HG03039 (cell line): ENCODE data around the gene KRTAP4-5.
"Not testable (repeated sequence)": the region's sequence is repeated elsewhere in the genome, so short reads cannot be mapped to it uniquely, and the experiment has no call there.

Experiments
- ATAC-seq: cut with Tn5 transposase; IDR thresholded peaks from one replicate; pipeline ENCODE4 v1.9.1; 2021; ENCODE audit warnings: mild to moderate bottlenecking, moderate library complexity; ENCODE audit not compliant: unreplicated experiment

Gene KRTAP4-5

DNA sequence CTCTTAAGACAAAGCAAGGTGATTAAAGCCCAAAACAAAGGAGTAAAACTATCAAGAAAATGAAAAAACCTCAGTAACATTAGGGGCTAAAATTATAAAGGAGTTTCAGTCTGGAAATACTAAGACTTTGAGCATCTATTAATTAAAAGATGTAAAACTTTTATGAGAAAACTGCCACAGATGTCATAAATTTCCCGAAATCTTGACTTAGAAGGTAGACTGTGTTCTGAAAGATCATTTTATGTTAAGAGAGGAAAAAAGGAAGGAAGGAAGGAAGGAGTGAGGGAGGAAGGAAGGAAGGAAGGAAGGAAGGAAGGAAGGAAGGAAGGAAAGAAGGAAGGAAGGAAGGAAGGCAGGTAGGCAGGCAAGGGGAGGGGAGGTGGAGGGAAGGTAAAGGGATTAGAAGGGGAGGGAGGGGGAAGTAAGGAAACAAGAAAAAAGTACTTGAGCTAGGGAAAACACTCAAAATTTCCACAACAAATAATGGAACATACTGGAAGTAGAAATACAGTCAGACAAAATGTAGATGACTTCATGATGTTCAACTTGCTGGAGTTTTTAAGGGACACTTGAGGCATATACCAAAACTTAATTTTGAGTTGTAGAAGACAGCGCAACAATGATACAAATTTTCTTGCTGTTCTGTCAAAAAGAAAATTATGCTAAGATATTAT lies 2.0 kb downstream of the KRTAP4-5 start:
- ATAC-seq = no peak

DNA sequence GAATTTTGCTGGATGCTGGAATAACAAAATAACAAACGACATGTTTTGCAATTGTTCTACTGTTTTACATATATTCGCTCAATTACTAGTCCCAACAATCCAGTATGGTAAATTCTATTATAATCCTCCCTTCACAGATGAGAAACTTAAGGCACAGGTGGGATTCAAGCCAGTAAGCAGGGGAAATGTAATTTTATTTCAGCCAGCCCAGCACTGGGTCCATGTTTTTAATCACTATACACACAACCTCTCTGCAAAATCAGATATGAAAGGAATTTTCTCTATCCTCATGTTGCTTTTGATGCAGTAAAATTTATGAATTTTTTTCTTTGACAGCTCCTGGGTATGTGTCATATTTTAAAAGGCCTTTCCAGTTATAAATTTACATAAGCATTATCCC lies 4.4 kb downstream of the KRTAP4-5 start:
- ATAC-seq = no peak

DNA sequence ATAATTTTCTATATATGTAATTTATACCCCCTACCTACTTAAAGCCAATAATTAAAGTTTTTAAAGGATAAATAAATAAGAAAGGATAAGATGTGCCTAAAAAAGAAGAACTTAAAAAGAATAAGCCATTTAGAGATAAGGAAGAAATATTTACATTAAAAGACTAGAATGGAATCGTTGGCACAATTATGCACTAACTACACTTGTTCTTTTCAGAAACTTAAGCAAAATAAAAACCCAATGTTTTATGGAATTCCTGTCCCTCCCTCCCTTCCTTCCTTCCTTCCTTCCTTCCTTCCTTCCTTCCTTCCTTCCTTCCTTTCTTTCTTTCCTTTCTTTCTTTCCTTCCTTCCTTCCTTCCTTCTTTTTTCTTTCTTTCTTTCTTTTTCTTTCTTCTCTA lies 4.8 kb downstream of the KRTAP4-5 start:
- no peak for ATAC-seq

DNA sequence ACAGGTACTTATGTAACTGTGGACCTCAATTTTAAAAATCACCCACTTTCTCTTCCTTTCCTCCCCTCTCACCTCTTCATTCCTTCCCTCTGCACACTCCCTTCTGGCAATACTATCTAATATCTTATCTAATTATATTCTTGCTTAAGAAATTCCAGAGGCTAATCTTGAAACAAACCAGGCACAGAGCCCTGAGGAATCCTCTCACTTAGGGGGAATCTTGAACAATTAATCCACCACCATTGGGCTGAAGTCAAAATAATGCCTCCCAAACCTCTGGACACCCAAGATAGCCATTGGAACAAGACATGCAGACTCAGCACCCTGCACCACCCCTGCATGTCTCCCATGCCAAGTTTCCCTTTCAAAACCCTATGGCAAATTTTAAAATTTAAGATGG lies 8.3 kb downstream of the KRTAP4-5 start:
- ATAC-seq = no peak

DNA sequence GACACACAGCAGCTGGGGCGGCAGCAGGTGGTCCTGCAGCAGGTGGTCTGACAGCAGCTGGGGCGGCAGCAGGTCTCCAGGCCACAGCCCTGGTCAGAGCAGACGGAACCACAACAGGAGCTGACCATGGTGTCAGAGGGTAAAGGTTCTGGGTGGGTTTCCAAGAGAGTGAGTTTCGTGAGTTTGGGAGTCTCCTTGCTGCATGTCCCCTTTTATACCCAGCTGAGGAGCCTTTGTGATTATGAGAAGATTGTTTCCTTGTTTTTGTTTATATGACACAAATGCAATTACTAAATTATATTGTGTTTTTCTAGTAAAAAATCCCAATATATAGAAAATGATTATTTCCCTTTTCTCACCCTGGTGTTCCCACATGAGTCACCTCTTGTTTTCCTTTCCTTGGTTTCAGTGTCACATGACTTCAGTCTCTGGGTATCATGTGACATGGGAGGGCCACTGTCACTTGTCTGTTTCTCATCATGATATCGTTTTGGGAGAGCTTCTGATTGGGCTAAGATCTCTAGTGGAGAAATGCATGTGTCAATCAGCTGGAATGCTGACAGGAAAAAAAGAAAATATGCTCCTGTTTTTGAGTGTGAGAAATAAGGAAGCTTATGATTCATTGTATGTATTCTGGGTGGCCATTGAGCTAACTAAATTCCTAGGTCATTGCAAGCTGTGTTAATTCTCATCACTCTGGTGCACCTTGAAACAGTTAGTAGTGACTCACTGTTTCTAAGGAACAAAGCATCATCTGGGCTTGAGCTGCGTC lies 9.1 kb downstream of the KRTAP4-5 start, which contains the start of gene KRTAP4-6:
TSS of gene KRTAP4-6 (minus strand) at position 185 of the 772 bp plus-strand sequence. CDS start at position 128, 57 bp downstream.
- ATAC-seq = no peak

DNA sequence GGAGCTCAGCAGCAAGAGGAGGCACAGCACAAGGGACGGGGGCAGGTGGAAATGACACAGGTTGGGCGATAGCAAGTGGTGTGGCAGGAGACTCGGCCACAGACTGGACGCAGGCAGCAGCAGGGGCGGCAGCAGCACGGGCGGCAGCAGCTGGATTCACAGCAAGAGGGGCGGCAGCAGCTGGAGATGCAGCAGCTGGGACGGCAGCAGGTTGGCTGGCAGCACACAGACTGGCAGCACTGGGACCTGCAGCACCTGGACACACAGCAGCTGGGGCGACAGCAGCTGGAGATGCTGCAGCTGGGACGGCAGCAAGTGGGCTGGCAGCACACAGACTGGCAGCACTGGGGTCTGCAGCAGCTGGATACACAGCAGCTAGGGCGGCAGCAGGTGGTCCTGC lies 9.8 kb downstream of the KRTAP4-5 start:
- ATAC-seq = not testable (repeated sequence)

DNA sequence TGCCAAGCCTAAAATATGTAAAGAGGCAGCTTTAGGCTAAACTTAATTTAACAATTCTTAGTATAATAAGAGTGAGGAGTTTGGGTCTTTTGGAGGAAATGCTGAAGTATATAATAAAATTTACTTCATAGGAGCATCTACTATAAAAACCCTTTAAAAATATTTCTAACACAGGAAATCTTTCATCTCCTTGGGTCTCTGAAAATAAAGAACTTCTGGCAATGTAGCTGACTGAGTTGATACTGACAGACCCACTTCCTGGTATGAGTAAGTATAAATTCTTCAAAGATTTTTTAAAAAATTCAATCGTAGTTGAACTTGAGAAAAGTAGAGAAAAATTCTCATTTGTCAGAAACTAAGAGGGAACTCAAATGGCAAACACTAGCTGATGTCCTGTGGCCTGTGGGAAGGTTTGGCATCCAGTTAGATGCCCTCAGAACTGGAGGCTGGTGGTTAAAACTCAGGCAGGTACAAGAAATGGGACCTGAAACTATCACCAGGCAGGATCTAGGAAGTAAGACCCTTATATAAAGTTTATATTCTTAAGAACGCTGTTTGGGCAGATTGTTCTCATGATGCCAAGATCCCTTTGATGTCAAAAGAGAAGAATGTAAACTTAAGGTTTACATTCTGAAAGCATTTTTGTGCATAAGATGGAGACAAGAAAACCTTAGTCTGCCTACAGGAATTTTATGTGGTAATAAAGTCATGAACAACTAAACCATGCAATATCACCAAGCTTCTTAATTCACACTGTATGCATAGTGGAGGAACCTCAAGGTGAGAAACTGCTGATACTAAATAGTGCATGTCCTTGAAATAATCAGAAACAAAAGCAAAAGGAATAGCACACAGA lies 15.5 kb downstream of the KRTAP4-5 start:
- ATAC-seq = no peak

DNA sequence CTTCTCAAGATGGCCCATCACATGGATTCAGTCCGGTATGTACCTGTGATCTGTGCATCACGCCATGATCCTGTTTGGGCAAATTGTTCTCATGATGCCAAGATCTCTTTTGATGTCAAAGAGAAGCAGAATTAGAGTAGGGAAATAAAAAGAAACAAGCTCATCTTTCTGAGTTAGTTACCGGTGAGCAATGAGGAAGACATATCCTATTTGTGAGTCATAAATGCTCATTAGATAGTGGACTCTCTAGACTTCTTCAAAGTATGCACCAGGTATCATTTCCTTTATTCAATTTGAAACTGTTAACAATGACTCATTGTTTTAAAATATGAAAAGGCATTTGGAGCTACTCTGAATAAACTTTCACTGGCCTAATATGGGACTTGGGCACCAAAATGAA lies 17.6 kb downstream of the KRTAP4-5 start:
- no peak for ATAC-seq

DNA sequence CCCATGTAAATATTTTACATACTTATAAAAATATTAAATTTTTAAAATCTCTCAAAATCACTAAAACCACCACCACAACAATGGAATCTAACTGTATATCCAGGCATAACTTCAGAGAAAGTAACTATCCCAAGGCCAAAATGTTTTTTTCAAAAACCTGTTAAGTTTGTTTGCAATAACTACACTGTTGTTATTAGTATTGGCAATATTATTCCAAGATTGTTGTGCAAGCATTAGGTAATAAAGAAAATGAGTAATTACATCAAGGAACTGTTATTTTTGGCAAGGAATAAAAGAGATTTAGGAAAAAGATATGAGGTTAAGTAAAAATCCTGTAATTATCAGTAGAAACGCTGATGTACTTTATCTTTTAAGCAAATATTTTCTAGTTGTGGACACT lies 22.3 kb downstream of the KRTAP4-5 start:
- ATAC-seq = no peak

DNA sequence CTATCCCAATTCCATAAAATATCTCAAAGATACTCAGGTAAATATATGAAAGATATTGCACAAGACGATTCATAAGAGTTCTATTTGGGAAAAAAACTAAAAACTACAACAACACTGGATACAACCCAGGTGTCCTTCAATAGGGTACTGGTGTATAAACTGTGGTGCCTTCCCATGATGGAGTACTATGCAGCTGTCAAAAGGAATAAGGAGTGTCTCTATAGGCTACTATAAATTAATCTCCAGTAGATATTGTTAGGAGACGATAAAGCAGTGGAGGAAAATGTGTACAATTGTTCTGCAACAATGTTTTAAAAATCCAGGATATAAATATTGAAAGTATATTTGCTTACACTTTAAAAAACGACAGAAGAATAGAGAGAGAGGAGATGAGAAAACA lies 23.2 kb downstream of the KRTAP4-5 start:
- no peak for ATAC-seq

DNA sequence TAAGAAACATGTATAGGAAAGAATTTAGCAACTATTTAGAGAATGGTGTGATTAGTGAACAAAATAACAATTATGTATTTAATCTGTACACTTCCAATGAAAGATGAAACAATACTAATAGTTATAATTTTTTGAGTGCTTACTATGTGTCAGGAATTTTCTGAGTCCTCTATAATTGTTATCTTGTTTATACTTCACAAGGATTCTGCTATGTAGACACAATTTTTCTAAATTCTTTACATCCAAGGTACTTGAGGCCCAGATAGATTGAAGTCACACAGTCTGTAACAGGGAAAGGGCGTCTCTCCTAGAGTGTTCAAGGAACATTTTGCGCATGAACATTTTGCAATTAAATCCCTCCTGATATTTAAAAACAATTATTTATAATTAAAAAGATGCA lies 24.6 kb downstream of the KRTAP4-5 start:
- no peak for ATAC-seq

DNA sequence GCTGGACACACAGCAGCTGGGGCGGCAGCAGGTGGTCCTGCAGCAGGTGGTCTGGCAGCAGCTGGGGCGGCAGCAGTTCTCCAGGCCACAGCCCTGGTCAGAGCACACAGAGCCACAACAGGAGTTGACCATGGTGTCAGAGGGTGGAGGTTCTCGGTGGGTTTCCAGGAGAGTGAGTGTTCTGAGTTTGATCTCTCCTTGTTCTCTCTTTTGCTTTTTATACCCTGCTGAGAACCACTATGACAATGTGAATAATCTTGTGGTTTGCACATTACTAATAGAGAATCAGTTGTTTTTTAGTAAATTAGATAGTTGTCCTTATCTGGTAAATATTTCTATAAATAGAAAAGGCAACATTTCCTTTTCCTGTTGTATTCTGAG lies 25.6 kb downstream of the KRTAP4-5 start, which contains the start of gene KRTAP4-12:
TSS of gene KRTAP4-12 (minus strand) at position 192 of the 381 bp plus-strand sequence. CDS start at position 132, 60 bp downstream.
- not testable (repeated sequence) for ATAC-seq

DNA sequence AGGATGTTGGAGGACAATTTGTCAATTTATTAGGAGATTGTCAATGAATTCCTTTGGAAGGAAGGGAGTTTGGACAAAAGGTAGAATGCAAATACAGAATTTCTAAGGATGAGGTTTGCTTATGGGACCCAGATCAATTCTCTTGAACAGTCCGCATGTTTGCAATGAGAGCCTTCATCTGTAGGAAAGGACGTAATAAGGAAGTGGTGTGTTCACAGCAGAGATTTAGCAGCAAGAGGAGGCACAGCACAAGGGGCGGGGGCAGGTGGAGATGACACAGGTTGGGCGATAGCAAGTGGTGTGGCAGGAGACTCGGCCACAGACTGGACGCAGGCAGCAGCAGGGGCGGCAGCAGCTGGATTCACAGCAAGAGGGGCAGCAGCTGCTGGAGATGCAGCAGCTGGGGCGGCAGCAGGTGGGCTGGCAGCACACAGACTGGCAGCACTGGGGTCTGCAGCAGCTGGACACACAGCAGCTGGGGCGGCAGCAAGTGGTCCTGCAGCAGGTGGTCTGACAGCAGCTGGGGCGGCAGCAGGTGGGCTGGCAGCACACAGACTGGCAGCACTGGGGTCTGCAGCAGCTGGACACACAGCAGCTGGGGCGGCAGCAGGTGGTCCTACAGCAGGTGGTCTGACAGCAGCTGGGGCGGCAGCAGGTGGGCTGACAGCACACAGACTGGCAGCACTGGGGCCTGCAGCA lies 26.2 kb downstream of the KRTAP4-5 start:
- ATAC-seq = not testable (repeated sequence)

DNA sequence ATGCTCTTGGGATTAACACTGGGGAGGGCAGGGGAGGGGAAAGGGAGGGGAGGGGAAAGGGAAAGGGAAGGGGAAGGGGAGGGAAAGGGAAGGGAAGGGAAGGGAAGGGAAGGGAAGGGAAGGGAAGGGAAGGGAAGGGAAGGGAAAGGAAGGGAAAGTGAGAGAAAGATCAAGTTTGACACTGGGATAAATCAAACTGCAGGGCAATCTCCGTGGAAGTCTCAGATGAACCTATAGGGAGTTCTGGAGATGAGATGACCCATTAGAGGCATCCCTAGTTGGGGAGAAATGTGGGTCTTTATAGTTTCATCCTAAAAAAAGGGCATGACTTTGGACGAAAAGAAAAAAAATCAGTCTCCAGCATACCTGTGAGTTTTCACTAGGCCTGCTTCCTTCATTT lies 27.9 kb downstream of the KRTAP4-5 start:
- ATAC-seq = no peak

DNA sequence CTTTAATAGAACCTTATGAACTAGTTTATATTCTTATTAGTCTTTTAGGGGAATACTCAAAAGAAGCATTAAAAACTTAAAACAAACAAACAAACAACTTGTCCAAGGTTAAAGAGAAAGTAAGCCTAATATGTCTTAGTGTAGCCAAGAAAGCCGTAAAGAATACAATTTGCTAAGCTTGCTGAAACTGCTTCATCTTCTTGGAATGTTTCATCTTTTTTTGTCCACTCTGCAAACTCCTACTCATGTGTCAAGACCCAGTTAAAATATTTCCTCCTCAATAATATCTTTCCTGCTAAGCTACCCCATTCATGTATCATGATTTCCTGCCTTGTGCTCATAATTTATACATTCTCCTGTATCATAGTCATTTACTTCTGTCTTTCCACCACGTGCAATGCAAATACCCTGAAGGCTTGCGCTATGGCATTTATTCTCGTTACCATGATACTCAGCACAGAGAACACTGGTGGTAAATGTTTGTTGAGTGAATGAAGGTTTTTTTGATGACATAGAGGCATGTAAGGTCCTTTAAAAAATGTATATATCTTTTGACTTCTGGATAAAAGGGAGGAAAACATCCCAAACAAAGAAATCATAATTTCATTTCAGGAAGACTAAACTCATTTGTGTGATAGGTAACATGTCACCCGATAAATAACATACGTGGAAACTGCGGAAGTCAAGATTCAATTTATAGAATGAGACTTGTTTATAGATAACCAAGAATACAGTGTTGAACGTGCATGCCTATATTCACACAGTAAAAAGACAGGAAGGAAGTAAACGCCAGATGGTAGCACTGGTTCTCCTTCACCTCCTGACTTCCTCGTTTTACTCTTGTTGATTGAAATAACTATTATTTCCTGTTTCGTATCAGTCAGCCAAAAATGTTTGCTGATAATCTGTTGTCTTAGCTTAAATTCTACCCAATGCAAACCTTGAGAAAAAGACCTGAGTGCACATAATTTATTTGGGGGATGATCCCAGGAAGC lies 29.6 kb downstream of the KRTAP4-5 start:
- not testable (repeated sequence) for ATAC-seq

DNA sequence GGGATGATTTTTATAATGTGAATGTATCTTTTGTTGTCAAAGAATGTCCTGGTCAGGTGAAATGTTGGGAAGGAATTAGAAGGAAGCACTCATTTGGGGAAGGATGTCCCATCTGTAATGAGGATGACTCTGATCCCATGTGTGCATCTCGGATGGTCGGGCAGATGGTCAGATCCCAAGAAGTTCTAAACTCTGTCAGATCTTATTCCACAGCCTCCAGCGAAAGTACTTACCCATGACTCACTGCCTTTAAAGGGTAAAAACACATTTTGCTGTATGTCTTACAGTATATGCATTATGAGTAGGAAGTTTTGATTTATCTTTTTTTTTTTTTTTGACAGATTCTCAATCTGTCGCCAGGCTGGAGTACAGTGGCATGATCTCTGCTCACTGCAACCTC lies 30.9 kb downstream of the KRTAP4-5 start:
- ATAC-seq = no peak

DNA sequence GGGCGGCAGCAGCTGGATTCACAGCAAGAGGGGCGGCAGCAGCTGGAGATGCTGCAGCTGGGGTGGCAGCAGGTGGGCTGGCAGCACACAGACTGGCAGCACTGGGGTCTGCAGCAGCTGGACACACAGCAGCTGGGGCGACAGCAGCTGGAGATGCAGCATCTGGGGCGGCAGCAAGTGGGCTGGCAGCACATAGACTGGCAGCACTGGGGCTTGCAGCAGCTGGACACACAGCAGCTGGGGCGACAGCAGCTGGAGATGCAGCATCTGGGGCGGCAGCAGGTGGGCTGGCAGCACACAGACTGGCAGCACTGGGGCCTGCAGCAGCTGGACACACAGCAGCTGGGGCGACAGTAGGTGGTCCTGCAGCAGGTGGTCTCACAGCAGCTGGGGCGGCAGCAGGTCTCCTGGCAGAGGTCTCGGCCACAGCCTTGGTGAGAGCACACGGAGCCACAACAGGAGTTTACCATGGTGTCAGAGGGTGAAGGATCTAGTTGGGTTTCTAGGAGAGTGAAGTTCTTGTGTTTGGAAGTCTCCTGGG lies 31.7 kb downstream of the KRTAP4-5 start, which contains the start of gene KRTAP4-11:
TSS of gene KRTAP4-11 (minus strand) at position 528 of the 541 bp plus-strand sequence. CDS start at position 470, 58 bp downstream.
- ATAC-seq = not testable (repeated sequence)

DNA sequence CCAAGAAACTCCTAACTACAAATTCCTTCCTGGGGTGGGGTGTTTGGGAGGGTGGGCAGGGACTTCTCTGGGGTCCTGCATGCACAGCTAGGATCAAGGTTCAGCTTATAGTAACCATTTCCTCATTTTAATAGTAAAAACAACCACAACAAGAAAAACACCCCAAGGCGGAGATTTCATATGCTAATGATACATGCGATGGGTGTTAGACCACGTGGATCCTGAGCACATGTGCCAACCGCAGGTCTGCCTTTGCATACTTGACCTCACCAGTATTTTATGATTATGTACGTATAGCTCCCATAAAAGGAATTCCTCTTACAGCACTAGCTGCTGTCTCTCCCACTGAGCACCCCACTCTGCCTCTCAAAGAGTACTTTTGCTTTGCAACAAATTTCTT lies 33.3 kb downstream of the KRTAP4-5 start:
- no peak for ATAC-seq
